Activated naive CD8-positive, alpha-beta T cell treated with anti-CD3 and anti-CD28 coated beads, Interleukin-2, amount 10 ng/mL, durations not matched to agents 7 days and 5 days (primary cell): Measurements from ENCODE around the gene SINHCAF. TPM values are rescaled to one million over a fixed set of nuclear protein-coding genes. Genes with fewer than 3 reads are reported as not detected.
"Not testable (repeated sequence)": the region's sequence is repeated elsewhere in the genome, so short reads cannot be mapped to it uniquely, and the experiment has no call there.

Experiments
- ATAC-seq: fragments of 150-1000 bp; cut with Tn5 transposase; one replicate; pipeline ENCODE4 v1.10.0; 2021; ENCODE audit warnings: low read depth, moderate library complexity
- POLR2A ChIA-PET: fragments of 350-600 bp; sonication (Branson Sonifier 250); formaldehyde crosslinking; loops from one replicate; lab custom pipeline; 2021; ENCODE audit warnings: antibody characterized with exemption; lab: Charles Lee
- DNase-seq: peaks from one replicate; pipeline ENCODE4 v3.0.0; 2021
- H3K27ac Mint-ChIP-seq: one replicate; pipeline ENCODE4 v1.8.0; 2022; ENCODE audit warnings: mild to moderate bottlenecking, mixed read lengths
- H3K27me3 Mint-ChIP-seq: one replicate; pipeline ENCODE4 v1.8.0; 2022; ENCODE audit warnings: mild to moderate bottlenecking, moderate library complexity, mixed read lengths
- H3K36me3 Mint-ChIP-seq: one replicate; pipeline ENCODE4 v1.8.0; 2021; ENCODE audit warnings: mild to moderate bottlenecking, mixed read lengths
- H3K4me1 Mint-ChIP-seq: one replicate; pipeline ENCODE4 v1.8.0; 2021; ENCODE audit warnings: mixed read lengths
- H3K4me3 Mint-ChIP-seq: one replicate; pipeline ENCODE4 v1.8.0; 2022; ENCODE audit warnings: mild to moderate bottlenecking, moderate library complexity, mixed read lengths
- H3K9me3 Mint-ChIP-seq: one replicate; pipeline ENCODE4 v1.8.0; 2021; ENCODE audit warnings: mixed read lengths
- total RNA-seq, 2 experiments: library from RNA; stranded (reverse); gene quantifications; one replicate each; pipeline ENCODE4 v1.2.3, GENCODE V29; 2021

SINHCAF gene
- total RNA-seq, result 10 to 100 TPM; 74.7 to 86.3 TPM

DNA sequence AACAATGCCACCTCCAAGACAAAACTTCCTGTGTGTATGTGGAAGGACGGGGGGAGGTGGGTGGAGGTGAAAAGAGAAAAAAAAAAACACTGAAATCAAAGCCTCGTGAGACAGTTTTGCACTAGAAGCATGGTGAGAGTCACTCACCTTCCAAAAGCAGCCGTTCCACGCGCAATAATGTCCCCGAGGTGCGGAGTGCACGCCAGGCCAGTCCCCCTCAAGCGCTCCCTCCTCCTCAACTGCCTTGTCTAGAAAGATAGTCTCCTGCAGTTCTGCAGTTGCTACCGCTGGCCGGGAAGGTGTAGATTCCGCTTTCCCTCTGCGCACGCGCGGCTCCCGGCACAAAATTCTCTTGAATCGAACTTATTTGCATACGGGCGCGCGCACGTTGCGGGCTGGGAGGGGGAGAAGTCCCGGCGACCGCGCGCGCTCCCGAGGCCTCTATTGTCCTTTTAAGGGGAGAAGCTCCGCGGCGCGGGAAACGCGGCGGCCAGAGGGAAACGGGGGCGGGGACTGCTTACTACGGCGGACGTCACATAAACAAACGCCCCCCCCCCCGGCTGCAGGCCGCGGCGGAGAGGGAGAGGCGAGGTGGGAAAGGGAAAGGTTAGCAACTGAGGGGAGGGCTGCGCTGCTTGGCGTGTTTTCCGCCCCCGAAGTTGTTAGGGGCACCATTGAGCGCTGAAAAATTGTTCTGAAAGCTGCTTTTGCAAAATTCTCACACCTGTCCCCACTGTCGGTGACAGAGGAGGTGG is at the start of gene SINHCAF:
Gene SINHCAF, minus strand, starts transcription at position 274 of the 755 bp plus-strand sequence. CDS start 27,946 bp downstream, outside the sequence.
- Mint-ChIP-seq H3K4me1 (peaks cover 24% of the 10 kb centered on the region), H3K9me3 (no peaks in the 10 kb centered on the region), H3K36me3 (peaks cover 2% of the 10 kb centered on the region), H3K4me3 (peak within 1 kb of the TSS; percentile 87), H3K27me3 (peaks cover 10% of the 10 kb centered on the region), H3K27ac (peak within 1 kb of the TSS; percentile 98)
- DNase-seq, result peak; percentile 99
- peak; percentile 68 for ATAC-seq
- POLR2A ChIA-PET, result interaction anchor here (0.5 to 1.2 kb wide), 11 partner anchors 9 to 1945 kb away, joined by 3 to 21 read pairs (median 3); partner anchors contain the start of genes ERGIC2 and YARS2

DNA sequence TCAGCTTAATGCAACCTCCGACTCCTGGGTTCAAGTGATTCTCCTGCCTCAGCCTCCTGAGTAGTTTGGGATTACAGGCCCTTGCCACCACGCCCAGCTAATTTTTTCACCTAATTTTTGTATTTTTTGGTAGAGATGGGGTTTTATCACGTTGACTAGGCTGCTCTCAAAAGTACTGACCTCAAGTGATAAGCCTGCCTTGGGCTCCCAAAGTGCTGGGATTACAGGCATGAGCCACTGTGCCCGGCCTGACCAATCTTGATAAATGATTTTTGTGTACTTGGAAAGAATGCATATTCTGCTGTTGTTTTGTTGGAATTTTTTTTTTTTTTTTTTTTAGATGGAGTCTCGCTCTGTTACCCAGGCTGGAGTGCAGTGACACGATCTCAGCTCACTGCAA is 49.5 kb upstream of the SINHCAF start:
- H3K4me1 Mint-ChIP-seq, H3K27ac Mint-ChIP-seq, POLR2A ChIA-PET, DNase-seq, ATAC-seq, H3K27me3 Mint-ChIP-seq, H3K9me3 Mint-ChIP-seq, H3K4me3 Mint-ChIP-seq, H3K36me3 Mint-ChIP-seq: not testable (repeated sequence)

- POLR2A ChIA-PET, result no interaction called here
- ATAC-seq, result no peak
- H3K27ac Mint-ChIP-seq, result no peak overlapping the region
Observed at GRCh38 chr12:31371256-31371620, 45.3 kb upstream of the SINHCAF start.

GRCh38 chr12:31370531-31371255 is 44.7 kb upstream of the SINHCAF start:
- Mint-ChIP-seq H3K27ac (no peak overlapping the region), H3K36me3 (no peaks in the 10 kb centered on the region), H3K9me3 (no peaks in the 10 kb centered on the region), H3K27me3 (peaks cover 2% of the 10 kb centered on the region), H3K4me3 (no peak overlapping the region), H3K4me1 (no peaks in the 10 kb centered on the region)
- POLR2A ChIA-PET, result no interaction called here
- ATAC-seq (no peak), DNase-seq (no peak)

More at GRCh38 chr12:31371256-31371620, 45.3 kb upstream of the SINHCAF start:
- peaks cover 2% of the 10 kb centered on the region for H3K27me3 Mint-ChIP-seq
- H3K36me3 Mint-ChIP-seq, result no peaks in the 10 kb centered on the region
- H3K9me3 Mint-ChIP-seq, result no peaks in the 10 kb centered on the region
- H3K4me1 Mint-ChIP-seq, result no peaks in the 10 kb centered on the region
- no peak overlapping the region for H3K4me3 Mint-ChIP-seq
- no peak for DNase-seq

DNA sequence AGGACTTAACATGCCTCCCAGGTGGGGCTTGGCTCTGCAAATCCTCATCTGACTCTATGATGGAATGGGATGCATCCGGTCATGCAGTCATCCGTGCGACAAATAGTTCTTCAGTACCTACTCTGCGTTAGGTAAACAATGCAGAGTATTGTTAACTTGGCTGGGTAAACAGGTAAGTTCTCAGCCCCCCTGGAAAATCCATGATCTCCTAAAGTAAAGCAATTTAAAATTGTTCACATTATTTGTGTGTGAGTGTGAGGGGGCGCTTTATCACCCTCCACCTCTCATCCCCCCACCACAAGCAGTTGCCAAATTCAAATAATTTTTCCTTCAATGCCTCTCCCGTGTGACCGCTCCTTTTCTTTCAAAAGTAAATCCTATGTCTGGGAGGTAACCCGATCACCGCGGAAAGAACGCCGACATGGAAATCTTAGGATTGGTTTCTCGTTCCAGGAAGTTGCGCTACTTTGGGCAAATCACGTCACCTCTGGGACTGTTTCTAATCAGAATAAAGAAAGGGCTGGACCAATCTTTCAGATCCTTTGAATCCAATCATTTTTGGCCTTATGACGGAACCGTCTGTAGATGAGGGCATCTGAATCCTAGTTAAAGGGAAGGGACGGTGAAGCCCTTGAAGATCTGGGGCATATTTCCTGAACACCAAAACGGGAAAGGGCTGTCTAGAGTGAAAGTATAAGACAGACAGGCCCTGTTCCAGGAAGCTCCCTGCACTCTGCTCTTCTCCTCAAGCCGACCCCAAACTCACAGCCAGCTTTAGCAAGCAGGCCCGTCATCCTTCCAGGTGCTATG is 44.0 kb upstream of the SINHCAF start:
- Mint-ChIP-seq H3K27me3 (peaks cover 2% of the 10 kb centered on the region), H3K9me3 (no peaks in the 10 kb centered on the region), H3K27ac (no peak overlapping the region), H3K4me1 (no peaks in the 10 kb centered on the region), H3K36me3 (no peaks in the 10 kb centered on the region), H3K4me3 (no peak overlapping the region)
- DNase-seq (no peak), ATAC-seq (no peak)
- POLR2A ChIA-PET, result no interaction called here

GRCh38 chr12:31368666-31369361 is 42.9 kb upstream of the SINHCAF start:
- ATAC-seq (no peak), DNase-seq (no peak)
- Mint-ChIP-seq H3K27me3 (peaks cover 2% of the 10 kb centered on the region), H3K36me3 (no peaks in the 10 kb centered on the region), H3K9me3 (no peaks in the 10 kb centered on the region), H3K27ac (no peak overlapping the region), H3K4me1 (peaks cover under 1% of the 10 kb centered on the region), H3K4me3 (no peak overlapping the region)
- POLR2A ChIA-PET, result no interaction called here

GRCh38 chr12:31366104-31366621 is 40.2 kb upstream of the SINHCAF start:
- POLR2A ChIA-PET, result no interaction called here

GRCh38 chr12:31363831-31364230 is 37.9 kb upstream of the SINHCAF start:
- H3K27ac Mint-ChIP-seq, result peak overlapping the region; percentile 97
- H3K4me3 Mint-ChIP-seq, result no peak overlapping the region
- ATAC-seq (no peak), DNase-seq (no peak)
- H3K9me3 Mint-ChIP-seq, result no peaks in the 10 kb centered on the region
- POLR2A ChIA-PET, result no interaction called here
- H3K4me1 Mint-ChIP-seq, result peaks cover 21% of the 10 kb centered on the region
- H3K27me3 Mint-ChIP-seq, result peaks cover 2% of the 10 kb centered on the region
- H3K36me3 Mint-ChIP-seq, result no peaks in the 10 kb centered on the region

More at GRCh38 chr12:31366104-31366621, 40.2 kb upstream of the SINHCAF start:
- no peak for DNase-seq
- H3K9me3 Mint-ChIP-seq, result no peaks in the 10 kb centered on the region
- no peak for ATAC-seq
- H3K4me3 Mint-ChIP-seq, result no peak overlapping the region
- H3K36me3 Mint-ChIP-seq, result no peaks in the 10 kb centered on the region
- H3K27ac Mint-ChIP-seq, result no peak overlapping the region
- H3K4me1 Mint-ChIP-seq, result peaks cover 21% of the 10 kb centered on the region
- peaks cover 4% of the 10 kb centered on the region for H3K27me3 Mint-ChIP-seq

- H3K36me3 Mint-ChIP-seq, result no peaks in the 10 kb centered on the region
- POLR2A ChIA-PET, result interaction anchor here (1.2 to 1.9 kb wide), 3 partner anchors 37 to 40 kb away, joined by 3 to 19 read pairs (median 12); partner anchors contain the start of gene SINHCAF
- H3K27me3 Mint-ChIP-seq, result peaks cover 2% of the 10 kb centered on the region
- peak overlapping the region; percentile 81 for H3K4me3 Mint-ChIP-seq
- H3K4me1 Mint-ChIP-seq, result peaks cover 21% of the 10 kb centered on the region
- DNase-seq, result no peak
- no peak for ATAC-seq
- peak overlapping the region; percentile 97 for H3K27ac Mint-ChIP-seq
- no peaks in the 10 kb centered on the region for H3K9me3 Mint-ChIP-seq
Observed at GRCh38 chr12:31363416-31363809, 37.5 kb upstream of the SINHCAF start.

- Mint-ChIP-seq H3K9me3 (no peaks in the 10 kb centered on the region), H3K36me3 (no peaks in the 10 kb centered on the region), H3K27ac (peak overlapping the region; percentile 97), H3K4me3 (peak overlapping the region; percentile 81), H3K4me1 (peaks cover 21% of the 10 kb centered on the region), H3K27me3 (peaks cover 2% of the 10 kb centered on the region)
- peak; percentile 63 for DNase-seq
- ATAC-seq, result peak; percentile 87
- POLR2A ChIA-PET, result interaction anchor here (0.8 to 1.9 kb wide), 6 partner anchors 11 to 291 kb away, joined by 3 to 19 read pairs (median 6); partner anchors contain the start of gene SINHCAF
Observed at GRCh38 chr12:31362759-31363415, 36.9 kb upstream of the SINHCAF start.

- POLR2A ChIA-PET, result interaction anchor here (0.8 to 1.9 kb wide), 6 partner anchors 10 to 291 kb away, joined by 3 to 19 read pairs (median 6); partner anchors contain the start of gene SINHCAF
- Mint-ChIP-seq H3K27ac (peak overlapping the region; percentile 97), H3K36me3 (no peaks in the 10 kb centered on the region), H3K27me3 (peaks cover 2% of the 10 kb centered on the region), H3K4me1 (peaks cover 21% of the 10 kb centered on the region), H3K9me3 (no peaks in the 10 kb centered on the region), H3K4me3 (peak overlapping the region; percentile 81)
- ATAC-seq, result peak; percentile 45
- peak; percentile 56 for DNase-seq
Observed at GRCh38 chr12:31362115-31362758, 36.3 kb upstream of the SINHCAF start.
